SK-N-SH (cell line): Measurements from ENCODE around the gene CA5B.

ENCODE experiments used
- CHD2 ChIP-seq: fragments of 150-350 bp; IDR thresholded peaks from 2 replicates; pipeline ENCODE4 v1.6.1; 2018; ENCODE audit warnings: low read length; ENCODE audit not compliant: partially characterized antibody
- GATA2 ChIP-seq: sonication (generic); formaldehyde crosslinking; IDR thresholded peaks from 2 replicates; pipeline ENCODE4 v1.5.0; 2020; ENCODE audit warnings: mild to moderate bottlenecking, missing genetic modification reagents
- MXI1 ChIP-seq: IDR thresholded peaks from 2 replicates; pipeline ENCODE4 v1.6.1; 2012; ENCODE audit warnings: mild to moderate bottlenecking, low read depth, low read length, improper control_type of control experiment
- NFIC ChIP-seq: IDR thresholded peaks from 2 replicates; pipeline ENCODE4 v1.4.0; 2012; ENCODE audit warnings: borderline replicate concordance
- NRF1 ChIP-seq: IDR thresholded peaks from 2 replicates; pipeline ENCODE4 v1.6.1; 2012; ENCODE audit warnings: low read depth, mild to moderate bottlenecking, low read length
- RAD21 ChIP-seq: IDR thresholded peaks from 2 replicates; pipeline ENCODE4 v1.6.1; 2012; ENCODE audit warnings: mild to moderate bottlenecking, low read length
- RCOR1 ChIP-seq: fragments of 150-350 bp; IDR thresholded peaks from 2 replicates; pipeline ENCODE4 v1.6.1; 2017; ENCODE audit warnings: antibody characterized with exemption, low read length
- TAF1 ChIP-seq: IDR thresholded peaks from 2 replicates; pipeline ENCODE4 v1.6.1; 2012; ENCODE audit warnings: low read depth, mild to moderate bottlenecking, low read length, moderate library complexity, borderline replicate concordance
- YY1 ChIP-seq: IDR thresholded peaks from 2 replicates; pipeline ENCODE4 v1.4.0; 2012; ENCODE audit warnings: low read depth, mild to moderate bottlenecking
- TF ChIP-seq, protein P1 (sequence below): fragments of 150-350 bp; IDR thresholded peaks from 2 replicates; pipeline ENCODE4 v1.6.1; 2017; ENCODE audit warnings: antibody characterized with exemption, low read length, low read depth, borderline replicate concordance
- TF ChIP-seq, protein P2 (sequence below): fragments of 200-600 bp; sonication (generic); IDR thresholded peaks from 2 replicates; pipeline ENCODE4 v1.6.1; 2017; ENCODE audit warnings: antibody characterized with exemption, mild to moderate bottlenecking, moderate library complexity
- TF ChIP-seq, protein P3 (sequence below): IDR thresholded peaks from 2 replicates; pipeline ENCODE4 v1.4.0; 2012; ENCODE audit warnings: low read depth

DNA sequence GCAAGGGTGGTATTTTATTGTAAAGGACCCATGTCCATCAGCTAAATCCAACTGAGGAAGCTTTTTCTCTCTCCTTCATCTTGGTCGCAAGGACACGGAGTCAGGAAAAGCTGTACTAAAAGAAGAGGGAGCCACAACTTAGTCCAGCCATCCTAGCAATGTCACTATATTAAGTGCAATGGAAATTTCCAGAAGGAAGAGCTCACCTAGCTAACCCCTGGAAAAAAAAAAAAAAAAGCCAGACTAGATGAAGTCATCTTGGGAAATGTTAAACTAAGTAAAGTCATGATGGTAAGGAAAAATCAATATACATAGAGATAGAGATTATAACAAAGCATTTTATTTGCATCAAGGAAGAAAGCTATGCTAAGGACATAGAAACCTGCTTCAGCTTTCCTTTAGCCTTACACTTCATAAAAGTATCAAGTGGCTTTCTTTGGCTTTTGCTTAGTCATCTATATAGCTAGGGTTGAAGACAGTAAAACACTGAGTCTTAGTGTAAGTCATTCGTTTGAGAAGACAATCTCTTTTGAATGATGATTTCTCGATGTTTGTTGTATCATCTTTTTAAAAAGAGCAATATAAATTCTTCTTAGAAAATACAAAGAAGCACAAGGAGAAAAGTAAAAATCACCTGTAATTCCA lies 18.6 kb upstream of the CA5B start:
- TF ChIP-seq, protein P1, sequence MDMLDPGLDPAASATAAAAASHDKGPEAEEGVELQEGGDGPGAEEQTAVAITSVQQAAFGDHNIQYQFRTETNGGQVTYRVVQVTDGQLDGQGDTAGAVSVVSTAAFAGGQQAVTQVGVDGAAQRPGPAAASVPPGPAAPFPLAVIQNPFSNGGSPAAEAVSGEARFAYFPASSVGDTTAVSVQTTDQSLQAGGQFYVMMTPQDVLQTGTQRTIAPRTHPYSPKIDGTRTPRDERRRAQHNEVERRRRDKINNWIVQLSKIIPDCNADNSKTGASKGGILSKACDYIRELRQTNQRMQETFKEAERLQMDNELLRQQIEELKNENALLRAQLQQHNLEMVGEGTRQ = no peak
- TF ChIP-seq YY1 (no peak), RAD21 (no peak), CHD2 (no peak), TAF1 (no peak), NFIC (no peak), GATA2 (no peak), NRF1 (no peak), RCOR1 (no peak), MXI1 (no peak)
- TF ChIP-seq, protein P2, sequence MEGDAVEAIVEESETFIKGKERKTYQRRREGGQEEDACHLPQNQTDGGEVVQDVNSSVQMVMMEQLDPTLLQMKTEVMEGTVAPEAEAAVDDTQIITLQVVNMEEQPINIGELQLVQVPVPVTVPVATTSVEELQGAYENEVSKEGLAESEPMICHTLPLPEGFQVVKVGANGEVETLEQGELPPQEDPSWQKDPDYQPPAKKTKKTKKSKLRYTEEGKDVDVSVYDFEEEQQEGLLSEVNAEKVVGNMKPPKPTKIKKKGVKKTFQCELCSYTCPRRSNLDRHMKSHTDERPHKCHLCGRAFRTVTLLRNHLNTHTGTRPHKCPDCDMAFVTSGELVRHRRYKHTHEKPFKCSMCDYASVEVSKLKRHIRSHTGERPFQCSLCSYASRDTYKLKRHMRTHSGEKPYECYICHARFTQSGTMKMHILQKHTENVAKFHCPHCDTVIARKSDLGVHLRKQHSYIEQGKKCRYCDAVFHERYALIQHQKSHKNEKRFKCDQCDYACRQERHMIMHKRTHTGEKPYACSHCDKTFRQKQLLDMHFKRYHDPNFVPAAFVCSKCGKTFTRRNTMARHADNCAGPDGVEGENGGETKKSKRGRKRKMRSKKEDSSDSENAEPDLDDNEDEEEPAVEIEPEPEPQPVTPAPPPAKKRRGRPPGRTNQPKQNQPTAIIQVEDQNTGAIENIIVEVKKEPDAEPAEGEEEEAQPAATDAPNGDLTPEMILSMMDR = no peak
- TF ChIP-seq, protein P3, sequence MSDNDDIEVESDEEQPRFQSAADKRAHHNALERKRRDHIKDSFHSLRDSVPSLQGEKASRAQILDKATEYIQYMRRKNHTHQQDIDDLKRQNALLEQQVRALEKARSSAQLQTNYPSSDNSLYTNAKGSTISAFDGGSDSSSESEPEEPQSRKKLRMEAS = no peak
